GM23248 (cell line): Measurements from ENCODE around the gene EDN3. TPM values are rescaled to one million over a fixed set of nuclear protein-coding genes. Genes with fewer than 3 reads are reported as not detected.
"Not testable (repeated sequence)": the region's sequence is repeated elsewhere in the genome, so short reads cannot be mapped to it uniquely, and the experiment has no call there.

Experiments
- DNase-seq: peaks from one replicate; pipeline ENCODE4 v3.0.0-alpha.2; 2015
- H2AFZ ChIP-seq: fragments of 200-600 bp; sonication (generic); 2 replicates; pipeline ENCODE4 v1.6.1; 2016; ENCODE audit warnings: antibody characterized with exemption
- H3F3A ChIP-seq: fragments of 200-600 bp; sonication (generic); 2 replicates; pipeline ENCODE4 v1.6.1; 2016; ENCODE audit warnings: mild to moderate bottlenecking, antibody characterized with exemption, mixed run types; ENCODE audit not compliant: insufficient read depth
- H3K27ac ChIP-seq: fragments of 200-600 bp; sonication (generic); 2 replicates; pipeline ENCODE4 v1.5.1; 2016; ENCODE audit warnings: mild to moderate bottlenecking
- H3K27me3 ChIP-seq: fragments of 200-600 bp; sonication (generic); replicated peaks from 2 replicates; pipeline ENCODE4 v1.6.1; 2016; ENCODE audit warnings: mild to moderate bottlenecking; ENCODE audit not compliant: insufficient read depth
- H3K36me3 ChIP-seq: fragments of 200-600 bp; sonication (generic); 2 replicates; pipeline ENCODE4 v1.6.1; 2016; ENCODE audit warnings: low read depth, mild to moderate bottlenecking
- H3K4me1 ChIP-seq: fragments of 200-600 bp; sonication (generic); 2 replicates; pipeline ENCODE4 v1.6.1; 2016; ENCODE audit warnings: mild to moderate bottlenecking; ENCODE audit not compliant: insufficient read depth
- H3K4me2 ChIP-seq: fragments of 200-600 bp; sonication (generic); one replicate; pipeline ENCODE4 v1.6.1; 2016; ENCODE audit warnings: mild to moderate bottlenecking; ENCODE audit not compliant: unreplicated experiment
- H3K4me3 ChIP-seq: fragments of 200-600 bp; sonication (generic); 2 replicates; pipeline ENCODE4 v1.5.1; 2016; ENCODE audit warnings: mild to moderate bottlenecking
- H3K79me2 ChIP-seq: fragments of 200-600 bp; sonication (generic); 2 replicates; pipeline ENCODE4 v1.6.1; 2016; ENCODE audit warnings: mild to moderate bottlenecking; ENCODE audit not compliant: insufficient read depth
- H3K9ac ChIP-seq: fragments of 200-600 bp; sonication (generic); 2 replicates; pipeline ENCODE4 v1.6.1; 2016; ENCODE audit warnings: mild to moderate bottlenecking
- H3K9me2 ChIP-seq: fragments of 200-600 bp; sonication (generic); 2 replicates; pipeline ENCODE4 v1.6.1; 2016; ENCODE audit warnings: mixed run types, mild to moderate bottlenecking, moderate library complexity; ENCODE audit not compliant: insufficient read depth
- H3K9me3 ChIP-seq: fragments of 200-600 bp; sonication (generic); one replicate; pipeline ENCODE4 v1.6.1; 2017; ENCODE audit warnings: low read depth
- H4K20me1 ChIP-seq: fragments of 200-600 bp; sonication (generic); 2 replicates; pipeline ENCODE4 v1.6.0; 2016; ENCODE audit not compliant: insufficient read depth
- EZH2 ChIP-seq: fragments of 200-600 bp; sonication (generic); IDR thresholded peaks from 2 replicates; pipeline ENCODE4 v1.6.1; 2018; ENCODE audit warnings: antibody characterized with exemption, mild to moderate bottlenecking; ENCODE audit not compliant: insufficient read depth, poor library complexity, severe bottlenecking
- EZH2phosphoT487 ChIP-seq: fragments of 200-600 bp; sonication (generic); IDR thresholded peaks from 2 replicates; pipeline ENCODE4 v1.6.1; 2018; ENCODE audit warnings: antibody characterized with exemption, moderate library complexity, mild to moderate bottlenecking, low read depth; ENCODE audit not compliant: insufficient read depth
- WGBS, 2 experiments: methylation state at CpG; one replicate each; pipeline ENCODE4 v1.1.6; 2015 to 2017; ENCODE audit warnings: low lambda C conversion rate in 2 of 2, low coverage in 1 of 2; ENCODE audit errors: missing lambda C conversion rate in 2 of 2; 5-methylcytosine and 5-hydroxymethylcytosine counted together
- in situ Hi-C: fragments of 300-500 bp; cut with MboI; formaldehyde crosslinking; loops from 2 replicates; pipeline ENCODE4 v1.15.0; 2020
- polyA plus RNA-seq: library from polyadenylated mRNA; unstranded; fragments of >200 nt; fragmentation: Nextera tagmentation; extraction: Ambion mirVana; gene quantifications from 2 replicates; pipeline ENCODE4 v1.2.1, GENCODE V29; 2016
- total RNA-seq: library from RNA; depleted of rRNA; stranded (reverse); fragments of >200 nt; shearing (Covaris generic); gene quantifications from 2 replicates; pipeline ENCODE4 v1.2.3, GENCODE V29; 2014

The EDN3 gene
- total and polyA plus RNA-seq, 2 experiments from 2014 or later, result not detected

DNA sequence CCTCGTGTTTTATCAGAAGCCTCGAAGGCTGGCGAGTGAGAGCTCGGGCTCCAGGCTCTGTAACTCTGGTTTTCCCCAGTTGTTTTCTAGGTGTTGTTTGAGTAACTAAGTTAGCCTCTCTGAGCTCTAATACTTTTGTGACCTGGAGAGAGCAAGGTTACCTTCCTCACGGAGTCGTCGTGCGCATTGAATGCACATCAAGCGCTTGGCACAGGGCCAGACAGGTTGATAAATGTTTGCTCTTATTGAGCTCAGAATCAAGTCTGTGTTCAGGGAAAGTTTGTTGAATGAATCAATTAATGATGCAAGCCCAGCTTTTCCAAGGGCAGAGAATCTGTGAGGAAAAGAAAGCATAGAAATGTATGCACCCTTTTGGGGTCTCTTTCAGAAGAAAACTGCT is 33.5 kb downstream of the EDN3 start:
- Histone ChIP-seq H3K79me2 (no peaks in the 10 kb centered on the region), H3K9me2 (no peaks in the 10 kb centered on the region), H3K36me3 (no peaks in the 10 kb centered on the region), H3K9me3 (no peaks in the 10 kb centered on the region), H3K27ac (no peak overlapping the region), H3K4me3 (no peak overlapping the region), H4K20me1 (no peaks in the 10 kb centered on the region), H3K4me2 (no peak overlapping the region), H3K27me3 (no peaks in the 10 kb centered on the region), H3F3A (no peaks in the 10 kb centered on the region), H3K9ac (no peak overlapping the region), H2AFZ (no peak overlapping the region), H3K4me1 (no peaks in the 10 kb centered on the region)
- in situ Hi-C loops, result no loop called here
- no peak for DNase-seq
- WGBS, 2 experiments, result 75 to 78% methylated on average over 9 of the region's 9 CpGs
- TF ChIP-seq EZH2phosphoT487 (no peak), EZH2 (no peak)

DNA sequence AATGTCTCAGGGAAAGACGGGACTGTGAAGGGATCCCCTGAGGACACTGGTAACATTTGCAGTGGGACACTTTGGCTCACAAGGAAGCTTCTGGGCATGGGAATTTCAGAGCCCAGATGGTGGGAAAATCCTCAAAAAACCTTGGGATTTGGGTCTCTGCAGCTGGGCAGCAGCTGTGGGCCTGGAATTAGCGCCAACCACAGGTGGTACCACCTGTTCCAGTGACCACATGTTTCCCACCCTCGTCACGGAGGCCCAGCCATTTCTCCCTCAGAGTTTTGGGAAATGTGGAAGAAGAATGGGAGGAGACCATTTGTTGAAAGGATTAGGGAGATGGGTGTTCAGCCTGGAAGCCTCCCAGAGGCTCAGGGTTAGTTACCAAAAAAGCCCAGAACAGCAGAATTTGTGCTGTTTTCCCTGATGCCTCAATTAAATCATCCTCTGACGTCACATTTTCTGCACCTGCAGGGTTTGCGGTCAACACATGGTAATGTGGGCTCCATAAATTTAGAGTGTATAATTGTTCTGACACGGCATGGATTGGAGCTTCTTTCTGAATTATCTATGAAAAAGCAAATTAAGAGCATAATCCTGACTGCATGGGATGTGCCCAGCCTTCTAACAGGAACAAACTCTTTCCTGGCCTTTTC is 34.4 kb downstream of the EDN3 start:
- Histone ChIP-seq H2AFZ (no peak overlapping the region), H3K9me2 (no peaks in the 10 kb centered on the region), H4K20me1 (no peaks in the 10 kb centered on the region), H3F3A (no peaks in the 10 kb centered on the region), H3K36me3 (no peaks in the 10 kb centered on the region), H3K27me3 (no peaks in the 10 kb centered on the region), H3K9me3 (no peaks in the 10 kb centered on the region), H3K4me2 (no peak overlapping the region), H3K27ac (no peak overlapping the region), H3K4me1 (no peaks in the 10 kb centered on the region), H3K79me2 (no peaks in the 10 kb centered on the region), H3K4me3 (no peak overlapping the region), H3K9ac (no peak overlapping the region)
- TF ChIP-seq EZH2phosphoT487 (no peak), EZH2 (no peak)
- in situ Hi-C loops, result no loop called here
- 45 to 48% methylated on average over 7 of the region's 7 CpGs for WGBS, 2 experiments
- no peak for DNase-seq

DNA sequence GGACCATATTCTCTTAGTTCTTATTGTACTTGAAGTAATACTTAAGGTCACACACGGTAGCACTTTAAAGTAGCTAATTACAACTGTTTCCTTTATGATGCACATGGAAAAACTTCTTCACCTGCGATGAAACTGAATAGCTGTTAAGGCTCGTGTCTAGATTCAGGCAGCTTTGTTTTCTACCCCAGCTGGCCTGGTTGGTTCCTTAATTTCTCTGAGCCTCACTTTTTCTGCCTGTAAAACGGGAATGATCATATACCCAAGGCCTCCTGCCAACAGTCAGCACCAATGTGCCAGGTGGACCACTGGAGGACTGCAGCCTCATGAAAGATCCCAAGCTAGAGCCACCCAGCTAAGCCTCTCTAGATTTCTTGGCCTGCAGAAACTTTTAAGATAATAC is 35.0 kb downstream of the EDN3 start:
- Histone ChIP-seq H3K79me2 (no peaks in the 10 kb centered on the region), H3K27ac (no peak overlapping the region), H3K9me3 (no peaks in the 10 kb centered on the region), H3K4me3 (no peak overlapping the region), H3K9me2 (no peaks in the 10 kb centered on the region), H3K9ac (no peak overlapping the region), H3F3A (no peaks in the 10 kb centered on the region), H3K4me2 (no peak overlapping the region), H3K27me3 (no peaks in the 10 kb centered on the region), H4K20me1 (no peaks in the 10 kb centered on the region), H3K4me1 (no peaks in the 10 kb centered on the region), H3K36me3 (no peaks in the 10 kb centered on the region), H2AFZ (no peak overlapping the region)
- TF ChIP-seq EZH2phosphoT487, result no peak
- no peak for TF ChIP-seq EZH2
- 34 to 37% methylated on average over 4 of the region's 4 CpGs for WGBS, 2 experiments
- DNase-seq, result no peak
- in situ Hi-C loops, result no loop called here

DNA sequence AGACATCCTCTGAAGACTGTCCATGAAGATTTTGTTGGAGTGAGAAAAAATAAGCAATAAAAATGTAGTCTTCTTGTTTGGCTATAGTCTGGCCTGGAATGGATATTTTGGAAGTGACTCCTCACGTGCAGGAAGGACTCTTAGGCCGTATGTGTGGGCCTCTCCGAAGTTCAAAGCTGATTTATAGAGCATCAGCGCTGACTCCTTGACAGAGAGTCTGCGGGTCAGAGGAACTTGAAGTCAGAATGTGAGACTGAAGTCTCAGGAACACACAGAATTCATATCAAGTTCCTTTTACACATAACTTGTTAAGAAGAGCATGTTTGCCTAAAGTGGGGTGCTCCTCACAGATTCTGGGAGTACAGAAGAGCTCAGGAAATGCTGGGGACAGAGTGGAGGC is 36.1 kb downstream of the EDN3 start:
- Histone ChIP-seq H3K27me3 (no peaks in the 10 kb centered on the region), H3K9ac (no peak overlapping the region), H3K9me3 (no peaks in the 10 kb centered on the region), H3K27ac (no peak overlapping the region), H3K9me2 (no peaks in the 10 kb centered on the region), H3K4me1 (no peaks in the 10 kb centered on the region), H3K79me2 (no peaks in the 10 kb centered on the region), H3K4me3 (no peak overlapping the region), H3K36me3 (no peaks in the 10 kb centered on the region), H3K4me2 (no peak overlapping the region), H4K20me1 (no peaks in the 10 kb centered on the region), H2AFZ (no peak overlapping the region), H3F3A (no peaks in the 10 kb centered on the region)
- TF ChIP-seq EZH2phosphoT487 (no peak), EZH2 (no peak)
- DNase-seq, result no peak
- 11 to 15% methylated on average over 5 of the region's 5 CpGs for WGBS, 2 experiments
- in situ Hi-C loops, result no loop called here

DNA sequence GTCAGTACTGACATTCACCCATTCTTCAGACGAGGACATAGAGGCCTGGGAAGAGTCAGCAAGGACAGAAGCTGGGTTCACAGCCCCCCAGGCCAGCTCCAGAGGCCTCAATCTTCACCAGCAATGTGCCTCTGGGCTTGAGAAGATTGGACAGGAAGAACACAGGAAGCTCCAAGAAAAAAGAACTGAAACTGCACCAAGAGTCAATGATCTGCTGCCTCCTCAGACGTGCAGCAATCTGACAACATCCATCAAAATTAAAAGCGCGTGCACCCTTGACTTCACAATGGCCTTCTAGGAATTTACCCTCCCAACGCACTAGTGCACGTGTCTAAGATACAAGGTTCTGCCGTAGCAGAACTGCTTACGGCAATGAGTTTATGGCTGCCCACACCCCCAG is 38.0 kb downstream of the EDN3 start:
- H2AFZ ChIP-seq, in situ Hi-C loops, DNase-seq: not testable (repeated sequence)

More for the DNA sequence above, 38.0 kb downstream of the EDN3 start:
- not testable (repeated sequence) for H4K20me1 ChIP-seq, H3K4me1 ChIP-seq, H3K9ac ChIP-seq, H3K9me3 ChIP-seq, H3F3A ChIP-seq, H3K4me3 ChIP-seq, H3K27ac ChIP-seq, H3K27me3 ChIP-seq, H3K79me2 ChIP-seq, H3K36me3 ChIP-seq, H3K9me2 ChIP-seq, H3K4me2 ChIP-seq
- WGBS, 2 experiments, result 47 to 59% methylated on average over 7 of the region's 8 CpGs
